GF-D8 (cell line): ENCODE data around the gene QKI.
"Not testable (repeated sequence)": the region's sequence is repeated elsewhere in the genome, so short reads cannot be mapped to it uniquely, and the experiment has no call there.

Experiments used
- DNase-seq: peaks from one replicate; lab custom pipeline; 2025; lab: John Stamatoyannopoulos, UW

The QKI gene

GRCh38 chr6:163414946-163415619 is 565 bp downstream of the QKI start:
- DNase-seq: no peak

- DNase-seq: no peak
Observed at GRCh38 chr6:163415620-163416556, 1.4 kb downstream of the QKI start.

GRCh38 chr6:163416557-163417253 is 2.2 kb downstream of the QKI start:
- DNase-seq: no peak

- DNase-seq: no peak
Observed at GRCh38 chr6:163417595-163417994, 3.1 kb downstream of the QKI start.

GRCh38 chr6:163418311-163419029 is 4.0 kb downstream of the QKI start:
- DNase-seq: no peak

- DNase-seq: no peak
Observed at GRCh38 chr6:163419413-163420288, 5.1 kb downstream of the QKI start.

GRCh38 chr6:163420289-163420614 is 5.7 kb downstream of the QKI start:
- no peak for DNase-seq

- DNase-seq: no peak
Observed at GRCh38 chr6:163422550-163422949, 8.0 kb downstream of the QKI start.

- no peak for DNase-seq
Observed at GRCh38 chr6:163423696-163424095, 9.2 kb downstream of the QKI start.

- DNase-seq: peak; percentile 37
Observed at GRCh38 chr6:163427498-163428254, 13.2 kb downstream of the QKI start.

- no peak for DNase-seq
Observed at GRCh38 chr6:163428373-163428772, 13.9 kb downstream of the QKI start.

GRCh38 chr6:163429858-163430448 is 15.4 kb downstream of the QKI start:
- no peak for DNase-seq

GRCh38 chr6:163432300-163432699 is 17.8 kb downstream of the QKI start:
- no peak for DNase-seq

- not testable (repeated sequence) for DNase-seq
Observed at GRCh38 chr6:163433486-163433885, 19.0 kb downstream of the QKI start.

GRCh38 chr6:163435023-163435422 is 20.5 kb downstream of the QKI start:
- no peak for DNase-seq

GRCh38 chr6:163436843-163437242 is 22.3 kb downstream of the QKI start:
- DNase-seq: no peak

- DNase-seq: no peak
Observed at GRCh38 chr6:163437466-163437865, 22.9 kb downstream of the QKI start.

GRCh38 chr6:163438298-163438939 is 23.9 kb downstream of the QKI start:
- DNase-seq: no peak

GRCh38 chr6:163438940-163439335 is 24.4 kb downstream of the QKI start:
- no peak for DNase-seq
